Measurements from ENCODE around the gene CLNS1A. TPM values are rescaled to one million over a fixed set of nuclear protein-coding genes. Genes with fewer than 3 reads are reported as not detected.
"Not testable (repeated sequence)": the region's sequence is repeated elsewhere in the genome, so short reads cannot be mapped to it uniquely, and the experiment has no call there.

The CLNS1A gene
- total and polyA plus RNA-seq, 11 donors: 49.5 to 85.1 (median 69.4) TPM

- peak in 2 of 4 donors; percentile 2 to 30 for ATAC-seq
- WGBS, 4 donors: 2 to 6% (median 3%) methylated on average over 11 to 19 of the region's 19 CpGs
- peak overlapping the region; percentile 42 to 97 (median 68) for H3K4me3 ChIP-seq
Observed at GRCh38 chr11:77589181-77589520, 48.4 kb downstream of the CLNS1A start.

GRCh38 chr11:77580712-77581337 lies 56.8 kb downstream of the CLNS1A start:
- ATAC-seq: no peak
- H3K9me3 ChIP-seq: peaks cover 0 to 22% (median 2%) of the 10 kb centered on the region in 12 donors
- 77 to 85% (median 79%) methylated on average over 5 of the region's 5 CpGs for WGBS, 4 donors
- no peak overlapping the region for H3K4me3 ChIP-seq
- no peaks in the 10 kb centered on the region for H3K36me3 ChIP-seq
- no peak for TF ChIP-seq CTCF (IDR thresholded peaks at IDR 0.05)
- no peak for TF ChIP-seq POLR2A (IDR thresholded peaks at IDR 0.05)
- H3K4me1 ChIP-seq: no peaks in the 10 kb centered on the region
- DNase-seq: no peak
- H3K27ac ChIP-seq: no peak overlapping the region
- H3K27me3 ChIP-seq: no peaks in the 10 kb centered on the region
- intact Hi-C loops (cut with DNase I): no loop called here

More at GRCh38 chr11:77589181-77589520, 48.4 kb downstream of the CLNS1A start:
- Histone ChIP-seq H3K27ac (peak overlapping the region in 11 of 12 donors; percentile 62 to 93 (median 76)), H3K27me3 (no peaks in the 10 kb centered on the region), H3K36me3 (no peaks in the 10 kb centered on the region), H3K4me1 (peaks cover 0 to 20% (median 10%) of the 10 kb centered on the region in 12 donors), H3K9me3 (no peaks in the 10 kb centered on the region)
- TF ChIP-seq CTCF (IDR thresholded peaks at IDR 0.05) (no peak), POLR2A (IDR thresholded peaks at IDR 0.05) (no peak)
- DNase-seq: no peak
- intact Hi-C loops (cut with DNase I): no loop called here

GRCh38 chr11:77575428-77575827 lies 62.2 kb downstream of the CLNS1A start:
- 4 to 9% (median 7%) methylated on average over 1 of the region's 1 CpG for WGBS, 4 donors
- DNase-seq; intact Hi-C loops (cut with DNase I): not testable (repeated sequence)

GRCh38 chr11:77570896-77571295 lies 66.7 kb downstream of the CLNS1A start:
- 0 to 12% (median 5%) methylated on average over 1 of the region's 1 CpG for WGBS, 4 donors

More at GRCh38 chr11:77575428-77575827, 62.2 kb downstream of the CLNS1A start:
- H3K27me3 ChIP-seq, H3K4me1 ChIP-seq, H3K9me3 ChIP-seq, H3K4me3 ChIP-seq, ATAC-seq, H3K36me3 ChIP-seq, H3K27ac ChIP-seq: not testable (repeated sequence)

GRCh38 chr11:77569676-77570070 lies 67.9 kb downstream of the CLNS1A start:
- Histone ChIP-seq H3K4me1 (no peaks in the 10 kb centered on the region), H3K27me3 (no peaks in the 10 kb centered on the region), H3K36me3 (no peaks in the 10 kb centered on the region), H3K9me3 (no peaks in the 10 kb centered on the region), H3K4me3 (no peak overlapping the region), H3K27ac (no peak overlapping the region)
- intact Hi-C loops (cut with DNase I): no loop called here
- TF ChIP-seq CTCF (IDR thresholded peaks at IDR 0.05) (no peak), POLR2A (IDR thresholded peaks at IDR 0.05) (no peak)
- ATAC-seq (no peak), DNase-seq (no peak)
- 82 to 89% (median 86%) methylated on average over 2 of the region's 2 CpGs for WGBS, 4 donors

More at GRCh38 chr11:77570896-77571295, 66.7 kb downstream of the CLNS1A start:
- H3K4me3 ChIP-seq; H3K27ac ChIP-seq; intact Hi-C loops (cut with DNase I); H3K36me3 ChIP-seq; H3K27me3 ChIP-seq; H3K4me1 ChIP-seq; DNase-seq; H3K9me3 ChIP-seq; ATAC-seq: not testable (repeated sequence)

Data from heart left ventricle (tissue), 16 donors.